Neural cell (in vitro differentiated cells): ENCODE data around the gene IPP. TPM values are rescaled to one million over a fixed set of nuclear protein-coding genes. Genes with fewer than 3 reads are reported as not detected.

Source experiments
- H2AFZ ChIP-seq: fragments of 200-600, 300-800 bp; sonication (generic), shearing (Covaris generic); 2 replicates; pipeline ENCODE4 v1.6.0; 2014; ENCODE audit warnings: low read depth, mild to moderate bottlenecking, antibody characterized with exemption, low read length, moderate library complexity
- H3F3A ChIP-seq: fragments of 200-600 bp; shearing (Covaris generic); 2 replicates; pipeline ENCODE4 v1.6.1; 2016; ENCODE audit warnings: mild to moderate bottlenecking, moderate library complexity, mixed read lengths, antibody characterized with exemption, low read length; ENCODE audit not compliant: insufficient read depth, poor library complexity, severe bottlenecking
- H3K27ac ChIP-seq: fragments of 200-600, 300-800 bp; sonication (generic), shearing (Covaris generic); 2 replicates; pipeline ENCODE4 v1.5.1; 2014; ENCODE audit warnings: mild to moderate bottlenecking, low read length, moderate library complexity
- H3K27me3 ChIP-seq: fragments of 300-800, 200-600 bp; sonication (generic), shearing (Covaris generic); 2 replicates; pipeline ENCODE4 v1.6.0; 2014; ENCODE audit warnings: mild to moderate bottlenecking, low read depth, low read length, moderate library complexity; ENCODE audit not compliant: insufficient read depth
- H3K36me3 ChIP-seq: fragments of 300-800, 200-600 bp; sonication (generic), shearing (Covaris generic); 2 replicates; pipeline ENCODE4 v1.5.1; 2014; ENCODE audit warnings: mild to moderate bottlenecking, antibody characterized with exemption, low read length, moderate library complexity; ENCODE audit not compliant: insufficient read depth
- H3K4me2 ChIP-seq: fragments of 300-800, 200-600 bp; sonication (generic), shearing (Covaris generic); 2 replicates; pipeline ENCODE4 v1.6.0; 2014; ENCODE audit warnings: mild to moderate bottlenecking, low read length
- H3K4me3 ChIP-seq: fragments of 300-800, 200-600 bp; sonication (generic), shearing (Covaris generic); 2 replicates; pipeline ENCODE4 v1.5.1; 2014; ENCODE audit warnings: mild to moderate bottlenecking, low read length, moderate library complexity
- H3K79me2 ChIP-seq: fragments of 200-600 bp; shearing (Covaris generic); replicated peaks from 2 replicates; pipeline ENCODE4 v1.6.0; 2014; ENCODE audit warnings: mild to moderate bottlenecking, low read length, moderate library complexity; ENCODE audit not compliant: insufficient read depth
- H3K9ac ChIP-seq: fragments of 300-800, 200-600 bp; sonication (generic), shearing (Covaris generic); 2 replicates; pipeline ENCODE4 v1.6.1; 2016; ENCODE audit warnings: mild to moderate bottlenecking, low read length, mixed read lengths
- H3K9me2 ChIP-seq: fragments of 200-600 bp; shearing (Covaris generic); 2 replicates; pipeline ENCODE4 v1.6.1; 2016; ENCODE audit warnings: mild to moderate bottlenecking, low read length, mixed read lengths; ENCODE audit not compliant: insufficient read depth
- H3K9me3 ChIP-seq: fragments of 200-600, 300-800 bp; sonication (generic), shearing (Covaris generic); 2 replicates; pipeline ENCODE4 v1.6.1; 2016; ENCODE audit warnings: mild to moderate bottlenecking, mixed run types, low read length, moderate library complexity, mixed read lengths
- H4K20me1 ChIP-seq: fragments of 200-600 bp; shearing (Covaris generic); 2 replicates; pipeline ENCODE4 v1.6.1; 2016; ENCODE audit warnings: mild to moderate bottlenecking, mixed run types; ENCODE audit not compliant: insufficient read depth
- CTCF ChIP-seq: fragments of 450-650 bp; IDR thresholded peaks from 2 replicates; pipeline ENCODE4 v1.5.1; 2014; ENCODE audit warnings: antibody characterized with exemption, mild to moderate bottlenecking, moderate library complexity; ENCODE audit not compliant: poor library complexity, severe bottlenecking
- EP300 ChIP-seq: fragments of 450-650 bp; conservative IDR thresholded peaks from 2 replicates; pipeline ENCODE4 v1.6.1; 2014; ENCODE audit warnings: antibody characterized with exemption, mild to moderate bottlenecking, moderate library complexity; ENCODE audit not compliant: poor library complexity, severe bottlenecking
- EZH2 ChIP-seq: fragments of 200-600, 300-800 bp; shearing (Covaris generic), sonication (generic); IDR thresholded peaks from 2 replicates; pipeline ENCODE4 v1.6.1; 2014; ENCODE audit warnings: antibody characterized with exemption, low read length, borderline replicate concordance, mild to moderate bottlenecking; ENCODE audit not compliant: insufficient read depth, poor library complexity, severe bottlenecking
- MXI1 ChIP-seq: fragments of 450-650 bp; conservative IDR thresholded peaks from 2 replicates; pipeline ENCODE4 v1.6.1; 2014; ENCODE audit warnings: antibody characterized with exemption, mild to moderate bottlenecking; ENCODE audit not compliant: poor library complexity, severe bottlenecking
- POLR2AphosphoS5 ChIP-seq: IDR thresholded peaks from 2 replicates; pipeline ENCODE4 v1.6.1; 2012
- RAD21 ChIP-seq: fragments of 450-650 bp; conservative IDR thresholded peaks from 2 replicates; pipeline ENCODE4 v1.6.1; 2014; ENCODE audit warnings: antibody characterized with exemption, mild to moderate bottlenecking, moderate library complexity
- REST ChIP-seq: IDR thresholded peaks from 2 replicates; pipeline ENCODE4 v1.6.1; 2012; ENCODE audit warnings: borderline replicate concordance
- SMC3 ChIP-seq: fragments of 450-650 bp; conservative IDR thresholded peaks from 2 replicates; pipeline ENCODE4 v1.6.1; 2014; ENCODE audit warnings: antibody characterized with exemption, mild to moderate bottlenecking, moderate library complexity; ENCODE audit not compliant: poor library complexity
- TAF1 ChIP-seq: IDR thresholded peaks from 2 replicates; pipeline ENCODE4 v1.6.1; 2012; ENCODE audit warnings: low read depth
- polyA plus RNA-seq: library from polyadenylated mRNA; depleted of rRNA; stranded (reverse); fragments of >200 nt; gene quantifications from 2 replicates; pipeline ENCODE4 v1.2.3, GENCODE V29; 2014

Gene IPP
- polyA plus RNA-seq, 1 donor from 2014 or later = 8.3 TPM

DNA sequence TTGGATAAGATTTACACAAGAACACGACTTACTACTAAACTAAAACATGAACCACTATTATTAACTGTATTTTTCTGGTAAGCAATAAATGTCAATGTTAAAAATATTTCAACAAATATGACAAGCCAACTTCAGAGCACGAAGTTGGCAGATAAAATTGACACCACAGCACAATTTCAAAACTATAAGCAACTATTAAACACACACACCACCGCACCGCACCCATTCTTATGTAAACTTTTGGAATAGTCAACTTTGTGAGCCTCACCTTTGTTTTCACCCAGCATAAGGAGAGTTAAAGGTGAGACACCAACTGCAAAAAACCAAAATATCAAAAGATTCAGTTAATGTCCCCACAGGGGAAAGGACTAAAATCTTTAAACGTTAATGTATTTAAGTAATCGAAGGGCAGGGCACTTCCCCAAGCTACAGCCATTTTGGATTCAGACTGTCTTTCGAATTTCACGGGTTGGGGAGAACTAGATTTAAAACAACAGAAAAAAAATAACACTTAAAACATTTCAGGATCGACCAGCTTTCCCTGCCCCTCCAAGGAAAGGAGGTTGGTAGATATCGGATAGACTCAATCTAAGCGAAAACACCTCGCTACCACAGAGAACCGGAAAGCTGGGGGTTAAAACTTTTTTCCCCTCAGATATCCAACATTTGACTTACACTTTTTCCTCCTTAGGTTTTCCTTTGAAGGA, 65.0 kb downstream of the IPP start:
- H3K27ac ChIP-seq = peak overlapping the region; percentile 96
- peaks cover 12% of the 10 kb centered on the region for H3F3A ChIP-seq
- H3K4me2 ChIP-seq = peak overlapping the region; percentile 55
- H3K4me3 ChIP-seq = peak overlapping the region; percentile 93
- H3K27me3 ChIP-seq = no peaks in the 10 kb centered on the region
- H2AFZ ChIP-seq = peak overlapping the region; percentile 89
- H3K9me3 ChIP-seq = no peaks in the 10 kb centered on the region
- TF ChIP-seq MXI1 (no peak), SMC3 (no peak), POLR2AphosphoS5 (no peak), EZH2 (no peak)
- peaks cover 68% of the 10 kb centered on the region for H3K79me2 ChIP-seq
- peak overlapping the region; percentile 90 for H3K9ac ChIP-seq
- no peaks in the 10 kb centered on the region for H3K36me3 ChIP-seq
- H4K20me1 ChIP-seq = no peaks in the 10 kb centered on the region
- H3K9me2 ChIP-seq = no peaks in the 10 kb centered on the region

- H3K79me2 ChIP-seq = peaks cover 77% of the 10 kb centered on the region
- no peak for TF ChIP-seq MXI1
- TF ChIP-seq SMC3 = no peak
- no peak for TF ChIP-seq CTCF
- no peak for TF ChIP-seq RAD21
- no peak for TF ChIP-seq EP300
- no peak for TF ChIP-seq EZH2
- no peak for TF ChIP-seq TAF1
- TF ChIP-seq POLR2AphosphoS5 = no peak
- no peak for TF ChIP-seq REST
- H3K9me2 ChIP-seq = no peaks in the 10 kb centered on the region
- no peaks in the 10 kb centered on the region for H3K36me3 ChIP-seq
- H3K4me3 ChIP-seq = peak overlapping the region; percentile 93
- no peak overlapping the region for H3K9ac ChIP-seq
- H2AFZ ChIP-seq = no peak overlapping the region
- H3F3A ChIP-seq = peaks cover 12% of the 10 kb centered on the region
- H4K20me1 ChIP-seq = no peaks in the 10 kb centered on the region
- H3K9me3 ChIP-seq = no peaks in the 10 kb centered on the region
- peak overlapping the region; percentile 55 for H3K4me2 ChIP-seq
- no peaks in the 10 kb centered on the region for H3K27me3 ChIP-seq
- no peak overlapping the region for H3K27ac ChIP-seq
These were observed 66.1 kb downstream of the IPP start for GRCh38 chr1:45684402-45684801.
